GM19099 (cell line): ENCODE measurements around the gene ISM2.

Experiments
- POLR2A ChIP-seq: IDR thresholded peaks from 3 replicates; pipeline ENCODE4 v1.6.1; 2011; ENCODE audit warnings: low read depth; ENCODE audit not compliant: insufficient read length; ENCODE audit errors: extremely low read depth

The ISM2 gene

GRCh38 chr14:77478796-77479195 is 19.8 kb downstream of the ISM2 start:
- no peak for TF ChIP-seq POLR2A

GRCh38 chr14:77478029-77478428 is 20.6 kb downstream of the ISM2 start:
- no peak for TF ChIP-seq POLR2A

GRCh38 chr14:77475432-77476115 is 23.0 kb downstream of the ISM2 start:
- no peak for TF ChIP-seq POLR2A

GRCh38 chr14:77474479-77475177 is 24.0 kb downstream of the ISM2 start:
- no peak for TF ChIP-seq POLR2A

GRCh38 chr14:77473921-77474320 is 24.7 kb downstream of the ISM2 start:
- TF ChIP-seq POLR2A = no peak

- TF ChIP-seq POLR2A = no peak
Observed at GRCh38 chr14:77470224-77470870, 28.3 kb downstream of the ISM2 start.

GRCh38 chr14:77469539-77469938 is 29.1 kb downstream of the ISM2 start:
- no peak for TF ChIP-seq POLR2A

GRCh38 chr14:77469067-77469505 is 29.5 kb downstream of the ISM2 start:
- TF ChIP-seq POLR2A = no peak

- no peak for TF ChIP-seq POLR2A
Observed at GRCh38 chr14:77467801-77468200, 30.8 kb downstream of the ISM2 start.

- no peak for TF ChIP-seq POLR2A
Observed at GRCh38 chr14:77459072-77459723, 39.4 kb downstream of the ISM2 start.

- no peak for TF ChIP-seq POLR2A
Observed at GRCh38 chr14:77458249-77458950, 40.2 kb downstream of the ISM2 start.

- TF ChIP-seq POLR2A = peak; percentile 92
Observed at GRCh38 chr14:77457522-77458248, 40.9 kb downstream of the ISM2 start, which contains the start of the genes AHSA1 and VIPAS39. Gene AHSA1, plus strand, starts transcription at chr14:77458093. Its CDS starts 97 bp downstream, at chr14:77458190. Gene VIPAS39, minus strand, starts transcription at chr14:77457601. Its CDS starts 3,499 bp downstream, at chr14:77454102.

- TF ChIP-seq POLR2A = no peak
Observed at GRCh38 chr14:77457115-77457521, 41.5 kb downstream of the ISM2 start.
